ENCODE measurements around the gene VGLL4. TPM values are rescaled to one million over a fixed set of nuclear protein-coding genes. Genes with fewer than 3 reads are reported as not detected.

VGLL4 gene
- total RNA-seq, 1 experiment from 2014 or later = 46.1 TPM

- Histone ChIP-seq H3K27me3 (replicated peaks; ENCODE audit: control insufficient read depth, insufficient read depth, low read length) (no peaks in the 10 kb centered on the region; the same call in 1 of the 2 replicates), H3K9me3 (no peaks in the 10 kb centered on the region; the same call in 1 of the 2 replicates), H3K36me3 (ENCODE audit: control insufficient read depth, insufficient read depth, low read length) (no peaks in the 10 kb centered on the region), H3K4me3 (ENCODE audit: low read depth, low read length) (no peak overlapping the region), H3K4me1 (peaks cover 21% of the 10 kb centered on the region; the same call in 1 of the 2 replicates)
- peaks cover 20% of the 10 kb centered on the region for H3K36me3 Mint-ChIP-seq (ENCODE audit: insufficient read depth, unreplicated experiment)
- intact Hi-C loops (cut with micrococcal nuclease; ENCODE audit: unreplicated experiment) = no loop called here
- H3K27ac Mint-ChIP-seq (ENCODE audit: unreplicated experiment) = no peak overlapping the region
- ChIA-PET CTCF (interaction anchor here (0.9 kb wide), 1 partner anchor 10 kb away, joined by 3 read pairs; no protein-coding TSS in a partner anchor), POLR2A (no interaction called here)
- no TSS peak for BruUV-seq (replicated peaks)
- no peak for DNase-seq
- no peak for TF ChIP-seq CTCF (IDR thresholded peaks at IDR 0.05; ENCODE audit: insufficient read depth in 1 of 2, low read depth in 1 of 2, low read length in 1 of 2, severe bottlenecking in 1 of 2, unreplicated experiment in 1 of 2)
- H3K9me3 Mint-ChIP-seq (ENCODE audit: unreplicated experiment) = no peaks in the 10 kb centered on the region
- no peak overlapping the region for H3K4me3 Mint-ChIP-seq (ENCODE audit: unreplicated experiment)
- H3K4me1 Mint-ChIP-seq (ENCODE audit: low read depth, unreplicated experiment) = peaks cover 32% of the 10 kb centered on the region
- H3K27me3 Mint-ChIP-seq (ENCODE audit: insufficient read depth, unreplicated experiment) = no peaks in the 10 kb centered on the region
These were observed 28.0 kb upstream of the VGLL4 start for GRCh38 chr3:11671648-11672100.

- Histone ChIP-seq H3K4me3 (ENCODE audit: low read depth, low read length) (no peak overlapping the region), H3K9me3 (no peaks in the 10 kb centered on the region), H3K27me3 (replicated peaks; ENCODE audit: control insufficient read depth, insufficient read depth, low read length) (no peaks in the 10 kb centered on the region; the same call in 1 of the 2 replicates), H3K4me1 (peaks cover 15% of the 10 kb centered on the region; the same call in 1 of the 2 replicates), H3K36me3 (ENCODE audit: control insufficient read depth, insufficient read depth, low read length) (no peaks in the 10 kb centered on the region)
- Mint-ChIP-seq H3K27ac (ENCODE audit: unreplicated experiment) (peak overlapping the region; percentile 65), H3K4me1 (ENCODE audit: low read depth, unreplicated experiment) (peaks cover 27% of the 10 kb centered on the region), H3K27me3 (ENCODE audit: insufficient read depth, unreplicated experiment) (no peaks in the 10 kb centered on the region), H3K36me3 (ENCODE audit: insufficient read depth, unreplicated experiment) (peaks cover 28% of the 10 kb centered on the region), H3K4me3 (ENCODE audit: unreplicated experiment) (no peak overlapping the region), H3K9me3 (ENCODE audit: unreplicated experiment) (no peaks in the 10 kb centered on the region)
- ChIA-PET CTCF (no interaction called here), POLR2A (no interaction called here)
- TF ChIP-seq CTCF (IDR thresholded peaks at IDR 0.05; ENCODE audit: insufficient read depth in 1 of 2, low read depth in 1 of 2, low read length in 1 of 2, severe bottlenecking in 1 of 2, unreplicated experiment in 1 of 2) = no peak
- DNase-seq = peak in 1 of 2 experiments; percentile 32
- intact Hi-C loops (cut with micrococcal nuclease; ENCODE audit: unreplicated experiment) = loop anchor here (1.0 kb wide), 1 partner anchor 39 kb away; no protein-coding TSS in a partner anchor
- no TSS peak for BruUV-seq (replicated peaks)
These were observed 24.8 kb upstream of the VGLL4 start for GRCh38 chr3:11668243-11669235.

- intact Hi-C loops (cut with micrococcal nuclease; ENCODE audit: unreplicated experiment) = no loop called here
- Histone ChIP-seq H3K4me3 (ENCODE audit: low read depth, low read length) (no peak overlapping the region), H3K27me3 (replicated peaks; ENCODE audit: control insufficient read depth, insufficient read depth, low read length) (no peaks in the 10 kb centered on the region; the same call in 1 of the 2 replicates), H3K36me3 (ENCODE audit: control insufficient read depth, insufficient read depth, low read length) (no peaks in the 10 kb centered on the region), H3K9me3 (no peaks in the 10 kb centered on the region), H3K4me1 (peaks cover 20% of the 10 kb centered on the region; the same call in 1 of the 2 replicates)
- BruUV-seq (replicated peaks) = no TSS peak
- DNase-seq = no peak
- Mint-ChIP-seq H3K4me3 (ENCODE audit: unreplicated experiment) (no peak overlapping the region), H3K9me3 (ENCODE audit: unreplicated experiment) (no peaks in the 10 kb centered on the region), H3K27me3 (ENCODE audit: insufficient read depth, unreplicated experiment) (no peaks in the 10 kb centered on the region), H3K27ac (ENCODE audit: unreplicated experiment) (no peak overlapping the region), H3K36me3 (ENCODE audit: insufficient read depth, unreplicated experiment) (peaks cover 22% of the 10 kb centered on the region), H3K4me1 (ENCODE audit: low read depth, unreplicated experiment) (peaks cover 32% of the 10 kb centered on the region)
- ChIA-PET CTCF (no interaction called here), POLR2A (no interaction called here)
- no peak for TF ChIP-seq CTCF (IDR thresholded peaks at IDR 0.05; ENCODE audit: insufficient read depth in 1 of 2, low read depth in 1 of 2, low read length in 1 of 2, severe bottlenecking in 1 of 2, unreplicated experiment in 1 of 2)
These were observed 21.6 kb upstream of the VGLL4 start for GRCh38 chr3:11665331-11665730.

Data from Caco-2 (cell line).